ENCODE results near the gene LPO.

The LPO gene

GRCh38 chr17:58252141-58252540 is 13.8 kb downstream of the LPO start:
- no peaks in the 10 kb centered on the region for H3K9me3 ChIP-seq (ENCODE audit: control extremely low read depth in 1 of 5, control insufficient read depth in 4 of 5, insufficient read depth in 2 of 5, low read depth in 1 of 5, low read length in 4 of 5)
- WGBS (ENCODE audit: insufficient coverage), result 94% methylated on average over 9 of the region's 9 CpGs
- H3K4me3 ChIP-seq (ENCODE audit: control insufficient read depth in 1 of 7, extremely low read depth in 1 of 7, insufficient read depth in 4 of 7, low read depth in 2 of 7, low read length in 6 of 7), result no peak overlapping the region
- ChIA-PET POLR2A (no interaction called here), CTCF (interaction anchor here (1.3 kb wide), 1 partner anchor 65 kb away, joined by 3 read pairs; no protein-coding TSS in a partner anchor)
- peaks cover 0 to 19% (median 15%) of the 10 kb centered on the region in 4 experiments for H3K4me1 ChIP-seq (ENCODE audit: control extremely low read depth in 1 of 4, control insufficient read depth in 4 of 4, insufficient read depth in 4 of 4, low read length in 3 of 4)
- H3K27me3 ChIP-seq (replicated peaks in 2 of 5; ENCODE audit: control insufficient read depth in 4 of 5, insufficient read depth in 5 of 5, low read length in 4 of 5), result peaks cover 0 to 19% (median 4%) of the 10 kb centered on the region in 5 experiments
- no peaks in the 10 kb centered on the region for H3K36me3 ChIP-seq (ENCODE audit: control insufficient read depth in 4 of 4, insufficient read depth in 4 of 4, low read length in 3 of 4)
- no peak for DNase-seq
- no peak overlapping the region for H3K27ac ChIP-seq (ENCODE audit: insufficient read depth in 1 of 2, low read depth in 1 of 2, low read length in 2 of 2, poor library complexity in 1 of 2, severe bottlenecking in 2 of 2)

DNA sequence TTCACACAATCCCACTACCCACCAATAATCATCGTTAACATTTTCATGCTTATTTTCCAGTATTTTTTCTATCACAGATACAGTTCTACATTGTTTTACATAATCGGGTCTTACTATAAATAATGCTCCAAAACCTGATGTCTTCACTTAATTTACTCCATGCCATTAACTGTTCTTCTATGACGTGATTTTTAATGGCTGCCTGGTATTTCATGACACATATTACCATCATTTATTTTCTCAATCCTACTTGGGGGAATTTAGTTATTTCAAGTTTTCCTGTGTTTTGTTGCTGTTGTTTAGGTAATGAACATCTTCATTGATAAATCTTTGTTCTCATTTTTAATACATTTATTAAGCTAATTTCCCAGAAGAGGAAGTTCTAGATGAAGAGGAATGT is 14.7 kb downstream of the LPO start:
- H3K4me1 ChIP-seq (ENCODE audit: control extremely low read depth in 1 of 4, control insufficient read depth in 4 of 4, insufficient read depth in 4 of 4, low read length in 3 of 4), result peaks cover 0 to 12% (median 9%) of the 10 kb centered on the region in 4 experiments
- peaks cover 0 to 17% (median 4%) of the 10 kb centered on the region in 5 experiments for H3K27me3 ChIP-seq (replicated peaks in 2 of 5; ENCODE audit: control insufficient read depth in 4 of 5, insufficient read depth in 5 of 5, low read length in 4 of 5)
- ChIA-PET CTCF (interaction anchor here (0.8 kb wide), 1 partner anchor 11 kb away, joined by 3 read pairs; no protein-coding TSS in a partner anchor), POLR2A (no interaction called here)
- no peak overlapping the region for H3K27ac ChIP-seq (ENCODE audit: insufficient read depth in 1 of 2, low read depth in 1 of 2, low read length in 2 of 2, poor library complexity in 1 of 2, severe bottlenecking in 2 of 2)
- no peaks in the 10 kb centered on the region for H3K36me3 ChIP-seq (ENCODE audit: control insufficient read depth in 4 of 4, insufficient read depth in 4 of 4, low read length in 3 of 4)
- no peaks in the 10 kb centered on the region for H3K9me3 ChIP-seq (ENCODE audit: control extremely low read depth in 1 of 5, control insufficient read depth in 4 of 5, insufficient read depth in 2 of 5, low read depth in 1 of 5, low read length in 4 of 5)
- WGBS (ENCODE audit: insufficient coverage), result 100% methylated on average over 2 of the region's 3 CpGs
- DNase-seq, result no peak
- H3K4me3 ChIP-seq (ENCODE audit: control insufficient read depth in 1 of 7, extremely low read depth in 1 of 7, insufficient read depth in 4 of 7, low read depth in 2 of 7, low read length in 6 of 7), result no peak overlapping the region

DNA sequence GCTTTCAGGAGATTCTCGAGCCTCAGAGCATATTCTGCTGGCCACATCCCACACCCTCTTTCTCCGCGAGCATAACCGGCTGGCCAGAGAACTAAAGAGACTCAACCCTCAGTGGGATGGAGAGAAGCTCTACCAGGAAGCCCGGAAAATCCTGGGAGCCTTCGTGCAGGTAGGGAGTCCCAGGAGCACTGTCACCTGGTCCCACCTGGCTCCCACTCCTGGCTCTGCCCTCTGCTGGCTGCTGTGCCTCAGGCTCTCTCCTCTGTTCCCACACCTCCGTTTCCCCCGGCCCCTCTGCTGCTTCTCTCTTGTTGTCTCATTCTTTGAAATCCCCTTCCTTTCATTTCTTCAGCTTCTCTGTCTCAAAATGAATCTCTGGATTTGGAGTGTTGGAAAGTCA is 16.4 kb downstream of the LPO start:
- H3K9me3 ChIP-seq (ENCODE audit: control extremely low read depth in 1 of 5, control insufficient read depth in 4 of 5, insufficient read depth in 2 of 5, low read depth in 1 of 5, low read length in 4 of 5), result no peaks in the 10 kb centered on the region
- H3K4me1 ChIP-seq (ENCODE audit: control extremely low read depth in 1 of 4, control insufficient read depth in 4 of 4, insufficient read depth in 4 of 4, low read length in 3 of 4), result peaks cover 0 to 1% (median 0%) of the 10 kb centered on the region in 4 experiments
- no peaks in the 10 kb centered on the region for H3K36me3 ChIP-seq (ENCODE audit: control insufficient read depth in 4 of 4, insufficient read depth in 4 of 4, low read length in 3 of 4)
- POLR2A ChIA-PET, result no interaction called here
- CTCF ChIA-PET, result no interaction called here
- H3K27ac ChIP-seq (ENCODE audit: insufficient read depth in 1 of 2, low read depth in 1 of 2, low read length in 2 of 2, poor library complexity in 1 of 2, severe bottlenecking in 2 of 2), result no peak overlapping the region
- WGBS (ENCODE audit: insufficient coverage), result 43% methylated on average over 8 of the region's 8 CpGs
- H3K27me3 ChIP-seq (replicated peaks in 2 of 5; ENCODE audit: control insufficient read depth in 4 of 5, insufficient read depth in 5 of 5, low read length in 4 of 5), result peaks cover 0 to 13% (median 2%) of the 10 kb centered on the region in 5 experiments
- no peak for DNase-seq
- H3K4me3 ChIP-seq (ENCODE audit: control insufficient read depth in 1 of 7, extremely low read depth in 1 of 7, insufficient read depth in 4 of 7, low read depth in 2 of 7, low read length in 6 of 7), result no peak overlapping the region

- no peak overlapping the region for H3K4me3 ChIP-seq (ENCODE audit: control insufficient read depth in 1 of 7, extremely low read depth in 1 of 7, insufficient read depth in 4 of 7, low read depth in 2 of 7, low read length in 6 of 7)
- no peak for DNase-seq
- POLR2A ChIA-PET, result no interaction called here
- H3K27ac ChIP-seq (ENCODE audit: insufficient read depth in 1 of 2, low read depth in 1 of 2, low read length in 2 of 2, poor library complexity in 1 of 2, severe bottlenecking in 2 of 2), result no peak overlapping the region
- H3K4me1 ChIP-seq (ENCODE audit: control extremely low read depth in 1 of 4, control insufficient read depth in 4 of 4, insufficient read depth in 4 of 4, low read length in 3 of 4), result no peaks in the 10 kb centered on the region
- no peaks in the 10 kb centered on the region for H3K36me3 ChIP-seq (ENCODE audit: control insufficient read depth in 4 of 4, insufficient read depth in 4 of 4, low read length in 3 of 4)
- CTCF ChIA-PET, result interaction anchor here (1.3 kb wide), 1 partner anchor 12 kb away, joined by 3 read pairs; no protein-coding TSS in a partner anchor
- WGBS (ENCODE audit: insufficient coverage), result 87% methylated on average over 5 of the region's 11 CpGs
- peaks cover 0 to 8% (median 1%) of the 10 kb centered on the region in 5 experiments for H3K9me3 ChIP-seq (ENCODE audit: control extremely low read depth in 1 of 5, control insufficient read depth in 4 of 5, insufficient read depth in 2 of 5, low read depth in 1 of 5, low read length in 4 of 5)
- H3K27me3 ChIP-seq (replicated peaks in 2 of 5; ENCODE audit: control insufficient read depth in 4 of 5, insufficient read depth in 5 of 5, low read length in 4 of 5), result peaks cover 2 to 43% (median 16%) of the 10 kb centered on the region in 5 experiments
These were observed 23.8 kb downstream of the LPO start for GRCh38 chr17:58262149-58262548.

- no CpG with 5 or more reads among the region's 1 CpG for WGBS (ENCODE audit: insufficient coverage)
These were observed 25.4 kb downstream of the LPO start for GRCh38 chr17:58263773-58264172.

DNA sequence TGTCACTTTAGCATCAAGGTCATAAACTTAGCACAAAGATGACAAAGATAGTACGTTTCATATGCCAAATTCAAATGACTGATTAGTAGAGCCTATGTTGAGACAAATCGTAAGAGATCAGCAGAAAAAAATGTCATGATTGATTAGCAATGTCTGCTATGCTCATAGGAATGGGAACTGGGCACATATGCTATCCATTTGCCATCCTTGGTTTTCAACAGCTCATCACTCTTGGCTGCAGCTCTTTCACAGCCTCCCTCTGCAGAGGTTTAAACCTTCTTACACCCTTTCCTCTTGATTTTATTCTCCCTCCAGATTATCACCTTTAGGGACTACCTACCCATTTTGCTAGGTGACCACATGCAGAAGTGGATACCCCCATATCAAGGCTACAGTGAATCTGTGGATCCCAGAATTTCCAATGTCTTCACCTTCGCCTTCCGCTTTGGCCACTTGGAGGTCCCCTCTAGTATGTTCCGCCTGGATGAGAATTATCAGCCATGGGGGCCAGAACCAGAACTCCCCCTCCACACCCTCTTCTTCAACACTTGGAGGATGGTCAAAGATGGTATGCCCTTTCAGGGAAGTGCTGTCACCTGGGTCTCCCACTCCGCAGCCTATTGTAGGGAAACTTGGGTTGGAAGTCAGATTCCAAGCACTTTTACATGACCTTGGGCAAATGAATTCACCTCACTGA is 26.2 kb downstream of the LPO start:
- H3K9me3 ChIP-seq (ENCODE audit: control extremely low read depth in 1 of 5, control insufficient read depth in 4 of 5, insufficient read depth in 2 of 5, low read depth in 1 of 5, low read length in 4 of 5), result peaks cover 0 to 8% (median 1%) of the 10 kb centered on the region in 5 experiments
- H3K27ac ChIP-seq (ENCODE audit: insufficient read depth in 1 of 2, low read depth in 1 of 2, low read length in 2 of 2, poor library complexity in 1 of 2, severe bottlenecking in 2 of 2), result no peak overlapping the region
- H3K4me1 ChIP-seq (ENCODE audit: control extremely low read depth in 1 of 4, control insufficient read depth in 4 of 4, insufficient read depth in 4 of 4, low read length in 3 of 4), result no peaks in the 10 kb centered on the region
- no peak for DNase-seq
- no peak overlapping the region for H3K4me3 ChIP-seq (ENCODE audit: control insufficient read depth in 1 of 7, extremely low read depth in 1 of 7, insufficient read depth in 4 of 7, low read depth in 2 of 7, low read length in 6 of 7)
- ChIA-PET POLR2A (no interaction called here), CTCF (interaction anchor here (0.9 to 1.4 kb wide), 2 partner anchors 11 kb away, joined by 3 read pairs; no protein-coding TSS in a partner anchor)
- H3K36me3 ChIP-seq (ENCODE audit: control insufficient read depth in 4 of 4, insufficient read depth in 4 of 4, low read length in 3 of 4), result peaks cover 0 to 4% (median 2%) of the 10 kb centered on the region in 4 experiments
- WGBS (ENCODE audit: insufficient coverage), result 80% methylated on average over 3 of the region's 6 CpGs
- peaks cover 0 to 36% (median 16%) of the 10 kb centered on the region in 5 experiments for H3K27me3 ChIP-seq (replicated peaks in 2 of 5; ENCODE audit: control insufficient read depth in 4 of 5, insufficient read depth in 5 of 5, low read length in 4 of 5)

More at GRCh38 chr17:58263773-58264172, 25.4 kb downstream of the LPO start:
- Histone ChIP-seq H3K4me3 (ENCODE audit: control insufficient read depth in 1 of 7, extremely low read depth in 1 of 7, insufficient read depth in 4 of 7, low read depth in 2 of 7, low read length in 6 of 7) (no peak overlapping the region), H3K27me3 (replicated peaks in 2 of 5; ENCODE audit: control insufficient read depth in 4 of 5, insufficient read depth in 5 of 5, low read length in 4 of 5) (peaks cover 2 to 38% (median 16%) of the 10 kb centered on the region in 5 experiments), H3K4me1 (ENCODE audit: control extremely low read depth in 1 of 4, control insufficient read depth in 4 of 4, insufficient read depth in 4 of 4, low read length in 3 of 4) (no peaks in the 10 kb centered on the region), H3K36me3 (ENCODE audit: control insufficient read depth in 4 of 4, insufficient read depth in 4 of 4, low read length in 3 of 4) (no peaks in the 10 kb centered on the region), H3K27ac (ENCODE audit: insufficient read depth in 1 of 2, low read depth in 1 of 2, low read length in 2 of 2, poor library complexity in 1 of 2, severe bottlenecking in 2 of 2) (no peak overlapping the region), H3K9me3 (ENCODE audit: control extremely low read depth in 1 of 5, control insufficient read depth in 4 of 5, insufficient read depth in 2 of 5, low read depth in 1 of 5, low read length in 4 of 5) (peaks cover 0 to 8% (median 1%) of the 10 kb centered on the region in 5 experiments)
- ChIA-PET POLR2A (no interaction called here), CTCF (interaction anchor here (0.9 to 1.4 kb wide), 2 partner anchors 10 to 12 kb away, joined by 3 read pairs; no protein-coding TSS in a partner anchor)
- no peak for DNase-seq

DNA sequence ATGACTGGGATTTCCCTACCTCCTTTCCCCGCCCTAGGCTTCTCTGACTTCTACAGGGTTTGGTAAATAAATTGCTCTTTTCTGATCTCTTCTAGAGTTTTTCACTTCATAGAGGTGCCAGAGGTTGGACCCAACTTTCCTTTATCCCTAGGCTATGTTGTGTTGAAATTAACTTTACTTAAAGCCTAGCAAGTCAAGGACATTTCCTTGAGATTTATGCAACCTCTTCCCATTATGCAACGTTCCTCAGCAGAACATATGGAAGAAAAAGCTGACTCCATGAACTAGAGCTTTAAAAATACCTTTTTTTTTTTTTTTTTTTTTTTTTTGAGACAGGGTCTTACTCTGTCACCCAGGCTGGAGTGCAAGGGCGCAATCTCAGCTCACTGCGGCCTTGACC is 26.9 kb downstream of the LPO start:
- CTCF ChIA-PET, result interaction anchor here (0.8 kb wide), 1 partner anchor 39 kb away, joined by 3 read pairs; no protein-coding TSS in a partner anchor
- no peak overlapping the region for H3K27ac ChIP-seq (ENCODE audit: insufficient read depth in 1 of 2, low read depth in 1 of 2, low read length in 2 of 2, poor library complexity in 1 of 2, severe bottlenecking in 2 of 2)
- no peak for DNase-seq
- peaks cover 0 to 8% (median under 1%) of the 10 kb centered on the region in 5 experiments for H3K9me3 ChIP-seq (ENCODE audit: control extremely low read depth in 1 of 5, control insufficient read depth in 4 of 5, insufficient read depth in 2 of 5, low read depth in 1 of 5, low read length in 4 of 5)
- H3K27me3 ChIP-seq (replicated peaks in 2 of 5; ENCODE audit: control insufficient read depth in 4 of 5, insufficient read depth in 5 of 5, low read length in 4 of 5), result peaks cover 0 to 34% (median 11%) of the 10 kb centered on the region in 5 experiments
- H3K4me1 ChIP-seq (ENCODE audit: control extremely low read depth in 1 of 4, control insufficient read depth in 4 of 4, insufficient read depth in 4 of 4, low read length in 3 of 4), result no peaks in the 10 kb centered on the region
- H3K36me3 ChIP-seq (ENCODE audit: control insufficient read depth in 4 of 4, insufficient read depth in 4 of 4, low read length in 3 of 4), result peaks cover 0 to 11% (median 2%) of the 10 kb centered on the region in 4 experiments
- WGBS (ENCODE audit: insufficient coverage), result 94% methylated on average over 2 of the region's 4 CpGs
- POLR2A ChIA-PET, result no interaction called here
- no peak overlapping the region for H3K4me3 ChIP-seq (ENCODE audit: control insufficient read depth in 1 of 7, extremely low read depth in 1 of 7, insufficient read depth in 4 of 7, low read depth in 2 of 7, low read length in 6 of 7)

All from common myeloid progenitor, CD34-positive (primary cell).